NK-92 (cell line): ENCODE data around the gene TIPARP.
"Not testable (repeated sequence)": the region's sequence is repeated elsewhere in the genome, so short reads cannot be mapped to it uniquely, and the experiment has no call there.

Experiments
- DNase-seq: peaks from one replicate; lab custom pipeline; 2025; ENCODE audit not compliant: unreplicated experiment; lab: John Stamatoyannopoulos, UW

The TIPARP gene

DNA sequence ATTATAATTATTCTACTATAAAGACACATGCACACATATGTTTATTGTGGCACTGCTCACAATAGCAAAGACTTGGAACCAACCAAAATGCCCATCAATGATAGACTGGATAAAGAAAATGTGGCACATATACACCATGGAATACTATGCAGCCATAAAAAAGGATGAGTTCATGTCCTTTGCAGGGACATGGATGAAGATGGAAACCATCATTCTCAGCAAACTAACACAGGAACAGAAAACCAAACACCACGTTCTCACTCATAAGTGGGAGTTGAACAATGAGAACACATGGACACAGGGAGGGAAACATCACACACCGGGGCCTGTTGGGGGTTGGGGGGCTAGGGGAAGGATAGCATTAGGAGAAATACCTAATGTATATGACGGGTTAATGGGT lies 62.7 kb downstream of the TIPARP start:
- DNase-seq = not testable (repeated sequence)

DNA sequence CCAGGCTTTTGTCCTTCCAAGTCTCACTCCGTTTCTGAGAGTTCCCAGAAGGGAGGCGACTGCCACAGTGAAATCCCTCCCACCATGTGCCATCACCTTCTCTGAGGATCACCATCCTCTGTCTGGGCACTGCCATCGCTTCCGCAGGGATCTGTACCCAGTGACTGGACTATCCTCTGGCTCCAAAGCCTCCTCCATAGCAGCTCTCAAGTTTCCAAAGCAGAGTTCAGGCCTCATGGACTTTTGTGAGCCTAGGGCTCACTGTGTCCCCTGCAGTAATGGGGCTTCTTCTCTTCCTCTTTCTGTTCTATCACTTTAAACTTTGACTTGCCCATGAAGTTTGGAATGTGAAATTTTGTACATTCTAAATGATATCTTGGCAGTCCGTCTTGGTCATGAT lies 63.9 kb downstream of the TIPARP start:
- no peak for DNase-seq

DNA sequence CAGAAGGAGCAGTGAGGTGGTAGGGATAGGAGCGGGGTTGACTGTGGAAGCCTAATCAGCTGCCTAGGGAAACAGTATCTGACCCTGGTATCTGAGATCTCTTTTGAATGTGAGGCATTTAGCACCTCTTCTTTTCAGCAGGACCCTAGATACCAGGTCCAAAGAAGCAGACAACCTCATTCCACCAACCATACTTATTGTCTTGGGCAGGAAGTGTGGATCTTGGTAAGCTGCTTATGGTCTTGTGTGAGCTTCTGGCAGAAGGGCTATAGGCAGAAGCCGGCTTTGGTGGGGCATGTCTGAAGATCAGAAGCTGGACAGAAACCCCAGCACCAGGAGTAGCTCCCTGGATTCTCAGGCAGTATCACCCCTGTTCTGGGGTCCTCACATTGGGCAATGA lies 65.6 kb downstream of the TIPARP start:
- DNase-seq = no peak

DNA sequence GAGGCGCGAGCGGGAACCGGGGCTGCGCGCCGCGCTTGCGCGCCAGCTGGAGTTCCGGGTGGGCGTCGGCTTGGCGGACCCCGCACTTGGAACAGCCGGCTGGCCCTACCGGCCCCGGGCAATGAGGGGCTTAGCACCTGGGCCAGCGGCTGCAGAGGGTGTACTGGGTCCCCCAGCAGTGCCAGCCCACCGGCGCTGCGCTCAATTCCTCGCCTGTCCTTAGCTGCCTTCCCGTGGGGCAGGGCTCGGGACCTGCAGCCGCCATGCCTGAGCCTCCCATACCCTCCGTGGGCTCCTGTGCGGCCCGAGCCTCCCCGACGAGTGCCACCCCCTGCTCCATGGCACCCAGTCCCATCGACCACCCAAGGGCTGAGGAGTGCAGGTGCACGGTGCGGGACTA lies 66.2 kb downstream of the TIPARP start:
- not testable (repeated sequence) for DNase-seq

DNA sequence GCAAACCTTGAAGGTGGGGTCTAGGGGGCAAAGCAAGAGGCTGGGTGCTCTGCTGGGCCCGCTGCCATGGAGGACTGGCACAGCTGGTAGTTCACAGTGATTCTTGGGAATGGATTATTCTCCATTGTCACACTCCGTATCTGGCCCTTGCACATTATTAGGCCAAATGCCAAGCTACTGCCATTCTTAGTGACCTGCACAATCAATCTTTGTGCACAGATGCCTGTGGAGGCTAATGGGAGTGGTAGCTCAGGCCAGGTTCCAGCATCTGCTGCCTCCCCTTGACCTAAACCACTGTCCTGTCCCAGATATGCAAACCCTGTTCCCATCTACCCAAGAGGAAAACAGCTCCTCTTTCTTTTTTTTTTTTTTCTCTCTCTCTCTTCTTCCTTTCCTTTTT lies 67.5 kb downstream of the TIPARP start:
- DNase-seq = no peak

DNA sequence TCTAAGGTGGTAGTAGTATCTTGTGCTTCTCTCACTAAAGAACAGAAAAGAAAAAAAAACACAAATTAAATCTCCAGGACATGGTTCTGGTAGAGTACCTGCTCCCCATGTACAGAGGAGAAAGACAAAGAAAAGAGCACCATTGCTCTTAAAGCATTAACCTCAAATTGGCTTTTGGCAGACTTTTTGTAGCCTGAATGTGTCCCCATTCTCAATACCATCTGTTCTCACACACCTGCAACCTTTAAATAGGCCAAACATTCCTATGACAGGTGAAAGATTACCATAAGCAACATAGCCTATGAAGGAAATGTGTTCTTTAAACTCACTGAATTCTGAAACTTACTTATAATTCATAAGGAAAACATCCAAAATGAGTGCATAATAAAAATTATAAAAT lies 68.0 kb downstream of the TIPARP start:
- no peak for DNase-seq

DNA sequence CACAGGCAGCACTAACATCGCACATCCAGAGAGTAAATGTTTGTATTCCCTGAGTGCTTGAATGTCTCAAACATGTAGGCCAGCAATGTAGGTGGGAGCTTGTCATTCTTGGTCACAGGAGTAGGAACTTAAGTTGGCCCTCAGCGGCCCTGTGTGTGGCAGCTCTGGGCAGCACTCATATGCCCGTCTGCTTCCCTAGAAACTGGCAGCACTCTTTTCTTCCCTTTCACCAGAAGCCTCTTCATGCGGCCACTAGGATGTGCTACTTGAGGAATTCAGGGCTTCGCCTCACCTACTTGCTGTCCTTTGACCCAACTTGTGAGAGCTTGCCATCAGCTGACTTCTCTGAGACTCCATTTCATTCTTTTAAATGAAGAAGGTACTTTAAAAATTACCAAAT lies 69.5 kb downstream of the TIPARP start:
- no peak for DNase-seq

DNA sequence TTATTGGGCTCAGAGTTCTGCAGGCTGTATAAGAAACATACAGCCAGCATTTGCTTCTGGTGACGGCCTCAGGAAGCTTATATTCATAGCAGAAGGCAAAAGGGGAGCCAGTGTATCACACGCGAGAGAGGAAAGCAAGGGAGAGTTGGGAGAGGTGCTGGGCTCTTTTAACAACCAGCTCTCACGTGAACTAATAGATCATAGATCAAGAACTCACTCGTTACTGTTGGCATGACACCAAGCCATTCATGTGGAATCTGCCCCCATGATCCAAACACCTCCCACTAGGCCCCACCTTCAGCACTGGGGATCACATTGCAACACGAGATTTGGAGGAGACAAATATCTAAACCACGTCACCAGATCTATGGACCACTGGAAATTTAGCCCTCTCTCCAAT lies 70.2 kb downstream of the TIPARP start:
- DNase-seq = no peak

DNA sequence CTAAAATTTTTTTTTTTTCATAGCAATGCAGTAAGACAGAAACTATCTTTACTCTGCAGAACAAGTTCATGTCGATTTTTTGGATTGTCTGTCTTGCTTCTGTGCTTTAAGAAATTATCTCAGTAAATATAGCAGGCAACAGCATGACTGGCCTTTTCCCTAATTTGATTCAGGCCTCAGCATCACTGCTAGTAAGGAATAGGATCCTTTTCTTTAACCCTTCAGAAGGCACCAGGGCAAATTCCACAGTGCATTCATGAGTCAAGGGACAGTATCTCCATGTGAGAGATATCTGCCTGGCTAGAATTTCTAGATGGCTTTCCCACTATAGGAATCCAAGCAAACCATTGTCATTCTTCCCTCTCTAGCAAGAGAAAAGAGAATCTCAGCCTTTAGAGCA lies 71.4 kb downstream of the TIPARP start:
- DNase-seq = no peak

DNA sequence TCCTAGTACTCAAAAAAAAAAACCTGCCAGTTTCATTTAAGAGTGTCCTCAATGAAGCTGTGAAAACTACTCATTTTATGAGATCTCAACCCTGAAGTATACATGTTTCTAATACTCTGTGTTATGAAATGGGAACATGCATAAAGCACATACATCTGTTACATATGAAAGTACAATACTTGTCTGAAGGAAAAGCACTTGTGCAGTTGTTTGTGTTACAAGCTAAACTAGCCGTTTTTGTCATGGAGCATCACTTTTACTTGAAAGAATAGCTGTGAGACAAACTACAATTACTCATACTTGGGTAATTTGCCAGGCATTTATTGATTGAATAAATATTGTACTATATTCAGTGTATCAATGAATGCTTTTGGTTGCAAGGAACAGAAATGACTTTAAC lies 72.7 kb downstream of the TIPARP start:
- no peak for DNase-seq

DNA sequence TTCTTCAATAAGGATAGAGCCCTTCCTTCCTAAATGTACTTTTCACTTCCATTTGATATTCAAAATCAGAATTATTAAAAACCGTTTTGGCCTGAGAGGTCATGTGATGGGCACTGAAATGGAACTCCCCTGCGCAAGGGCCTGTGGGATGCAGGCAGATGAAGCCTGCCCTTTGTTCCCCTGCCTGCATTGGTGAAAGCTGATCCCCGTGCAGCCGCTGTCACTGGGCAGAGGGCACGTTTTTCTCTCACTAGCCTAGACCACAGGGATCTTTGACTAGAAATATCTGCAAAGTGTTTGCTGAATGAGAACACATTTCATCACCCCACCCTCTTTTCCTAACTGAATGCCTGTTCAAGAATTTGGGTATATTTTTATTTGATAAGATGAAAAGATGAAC lies 74.9 kb downstream of the TIPARP start:
- no peak for DNase-seq

DNA sequence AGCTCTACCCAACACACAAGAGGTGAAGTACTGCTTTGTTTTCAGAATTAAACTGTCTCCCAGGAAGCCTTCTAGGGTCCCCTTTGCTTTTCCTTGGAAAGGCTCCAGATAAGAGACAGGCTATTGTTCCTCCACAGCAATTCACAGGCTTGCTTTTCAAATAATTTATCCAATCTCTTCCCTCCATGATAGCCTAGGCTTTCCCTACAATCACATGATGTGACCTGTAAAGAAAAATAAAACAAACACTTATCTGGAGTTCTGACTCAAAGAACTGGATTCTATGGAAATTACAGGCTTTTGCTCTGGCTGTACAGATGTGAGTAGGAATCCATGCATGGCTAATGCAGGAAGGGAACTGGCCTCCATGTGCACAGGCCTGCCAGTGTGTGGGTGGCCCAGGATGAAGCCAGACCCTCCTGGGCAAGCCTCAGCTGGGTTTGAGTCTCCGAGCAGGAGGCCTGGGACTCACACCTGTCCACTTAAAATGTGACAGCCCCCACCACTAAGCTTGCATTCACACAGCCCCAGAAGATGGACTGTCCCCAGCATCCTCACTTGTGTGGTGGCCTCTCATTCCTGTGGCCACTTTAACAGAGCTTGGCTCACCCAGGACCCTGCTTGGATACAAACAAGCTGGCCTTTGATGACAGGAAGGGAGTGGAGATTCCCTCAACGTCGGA lies 75.9 kb downstream of the TIPARP start:
- no peak for DNase-seq

DNA sequence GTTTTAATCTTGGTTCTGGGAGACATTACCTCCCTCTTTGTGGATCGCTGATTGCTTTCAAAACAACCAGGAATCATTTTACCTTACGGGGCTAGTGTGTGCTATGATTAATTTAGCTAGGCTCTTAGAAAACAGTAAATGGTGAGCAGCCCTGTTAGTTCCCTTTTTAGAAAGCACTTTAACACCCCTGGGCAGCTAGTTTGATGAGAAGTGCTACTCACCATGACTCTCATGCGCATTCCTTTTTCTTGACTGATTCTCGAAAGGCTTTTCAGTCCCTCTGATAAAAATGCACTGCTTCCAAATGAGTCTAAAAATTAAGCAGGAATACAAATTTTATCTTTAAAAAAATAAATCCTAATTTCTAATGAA lies 76.5 kb downstream of the TIPARP start:
- no peak for DNase-seq

DNA sequence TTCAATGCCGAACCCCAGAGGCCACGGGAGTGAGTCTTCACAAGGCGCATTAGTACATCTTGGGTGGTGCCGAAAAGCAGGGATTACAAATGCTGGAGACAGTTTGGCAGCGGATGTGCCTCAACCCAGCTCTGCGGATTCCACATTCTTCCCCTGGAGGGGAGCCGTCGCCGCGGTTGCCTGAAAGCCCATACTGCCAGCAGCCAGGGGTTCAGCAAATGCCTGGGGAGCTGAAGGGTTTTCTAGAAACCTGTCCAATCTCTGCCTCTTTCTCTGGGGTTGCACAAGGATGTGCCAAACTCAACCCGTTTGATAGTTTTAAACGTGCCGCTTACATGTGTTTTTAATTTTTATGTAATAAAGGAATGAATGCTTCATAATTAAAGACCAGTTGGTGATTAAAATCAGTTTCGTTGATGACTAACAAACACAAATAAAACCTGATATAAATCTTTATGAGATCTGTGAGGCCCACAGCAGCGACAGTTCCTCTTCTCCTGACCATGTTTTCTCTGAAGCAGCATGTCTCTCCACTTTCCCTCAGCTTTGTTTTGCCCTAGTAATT lies 77.2 kb downstream of the TIPARP start:
- DNase-seq = no peak
